AML-193 (cell line): ENCODE results near the gene CLNK.

Experiments
- DNase-seq, 2 experiments: peaks; one replicate each; lab custom pipeline; 2025; lab: John Stamatoyannopoulos, UW

The CLNK gene

DNA sequence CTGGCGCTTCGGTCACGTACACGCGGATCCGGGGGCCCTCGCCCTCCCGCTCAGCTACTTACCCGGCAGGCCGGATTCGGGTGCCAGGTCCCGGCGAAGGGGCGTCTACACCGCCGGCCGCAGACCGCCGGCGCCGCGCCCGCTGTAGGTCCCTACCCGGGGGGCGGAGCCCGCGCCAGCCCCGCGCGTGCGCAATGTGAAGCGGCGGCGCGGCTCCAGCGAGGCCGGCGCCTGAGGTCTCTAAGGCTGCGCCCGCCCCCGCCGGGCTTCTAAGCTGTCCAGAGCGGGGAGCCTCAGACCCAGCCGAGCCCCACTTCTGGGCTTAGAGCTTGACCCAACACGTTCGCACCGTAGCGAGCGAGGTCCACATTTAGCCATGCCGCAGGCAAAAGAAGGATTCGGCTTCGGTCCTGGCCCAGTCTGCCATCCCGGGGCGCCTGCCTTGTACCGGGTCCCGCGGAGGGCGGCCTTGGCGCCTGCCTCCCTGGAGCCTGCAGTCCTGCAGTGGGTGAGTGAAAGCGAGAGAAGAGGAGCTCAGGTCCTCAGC lies 227.2 kb downstream of the CLNK start, which contains the start of gene ZNF518B:
TSS of gene ZNF518B (minus strand) at position 172 of the 547 bp plus-strand sequence. CDS start 11,098 bp downstream, outside the sequence.
- no peak for DNase-seq

DNA sequence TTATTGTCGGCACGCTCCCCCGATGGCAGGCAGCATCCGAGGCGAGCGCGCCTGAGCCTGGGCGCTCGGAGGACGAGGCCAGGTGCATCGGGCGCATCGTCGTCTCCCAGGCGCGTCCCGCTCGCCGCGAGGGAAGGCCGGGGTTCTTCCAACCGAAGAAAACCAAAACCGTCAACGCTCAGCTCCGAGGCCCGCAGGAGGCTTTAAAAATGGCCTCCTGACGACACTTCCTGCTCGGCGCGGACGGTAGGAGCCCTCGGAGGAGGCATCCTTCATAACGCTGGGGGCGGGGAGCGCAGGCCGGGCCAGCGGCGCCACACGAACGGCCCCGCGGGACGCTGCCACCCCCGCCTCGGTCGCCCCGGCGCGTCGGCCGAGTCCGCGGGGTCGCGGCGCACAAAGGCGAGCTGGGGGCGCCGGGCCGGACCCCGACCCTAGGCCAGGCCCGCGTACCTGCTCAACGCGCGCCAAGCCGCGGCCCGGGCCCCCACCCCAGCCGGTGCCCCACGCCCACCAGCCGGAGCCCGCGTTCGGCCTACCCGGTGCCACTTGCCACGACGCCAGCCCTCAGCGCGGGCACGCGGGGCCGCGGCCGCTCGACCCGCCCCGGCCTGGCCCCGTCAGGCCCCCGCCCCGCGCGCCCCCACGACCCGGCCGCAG lies 227.8 kb downstream of the CLNK start:
- DNase-seq: no peak

DNA sequence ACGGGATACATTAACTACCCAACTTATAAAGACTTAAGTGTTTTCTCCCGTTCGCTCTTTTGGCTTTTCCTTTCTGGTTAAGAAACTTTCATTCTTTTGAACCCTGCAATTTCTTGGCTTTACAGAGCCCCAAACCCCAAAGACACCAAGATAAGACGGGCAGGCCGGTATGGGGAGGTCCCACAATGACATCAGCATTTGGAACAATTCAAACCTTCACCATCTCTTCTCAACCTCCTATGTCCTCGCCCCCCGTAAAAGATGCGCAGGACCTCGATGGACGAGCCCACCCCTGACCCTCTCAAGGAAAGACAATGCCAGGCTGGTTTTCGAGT lies 228.3 kb downstream of the CLNK start:
- no peak for DNase-seq

DNA sequence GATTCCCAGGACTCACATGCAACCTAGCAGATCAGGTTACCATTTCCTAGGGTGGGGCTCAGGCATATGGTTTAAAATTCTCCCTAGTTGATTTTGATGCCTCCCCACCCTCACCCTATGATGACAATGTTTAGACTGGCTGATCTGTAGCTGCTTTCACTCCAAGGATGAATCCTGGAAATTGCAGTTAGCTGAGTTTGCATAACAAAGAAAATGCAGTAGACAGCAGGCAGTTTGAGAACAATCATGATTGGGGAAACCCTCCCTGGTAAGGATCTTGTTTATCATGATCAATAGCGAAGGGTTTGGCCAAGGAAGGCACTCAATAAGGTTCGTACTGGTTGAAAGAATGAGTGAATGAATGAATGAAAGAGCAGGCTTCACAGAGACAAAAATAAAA lies 229.4 kb downstream of the CLNK start:
- DNase-seq: no peak

DNA sequence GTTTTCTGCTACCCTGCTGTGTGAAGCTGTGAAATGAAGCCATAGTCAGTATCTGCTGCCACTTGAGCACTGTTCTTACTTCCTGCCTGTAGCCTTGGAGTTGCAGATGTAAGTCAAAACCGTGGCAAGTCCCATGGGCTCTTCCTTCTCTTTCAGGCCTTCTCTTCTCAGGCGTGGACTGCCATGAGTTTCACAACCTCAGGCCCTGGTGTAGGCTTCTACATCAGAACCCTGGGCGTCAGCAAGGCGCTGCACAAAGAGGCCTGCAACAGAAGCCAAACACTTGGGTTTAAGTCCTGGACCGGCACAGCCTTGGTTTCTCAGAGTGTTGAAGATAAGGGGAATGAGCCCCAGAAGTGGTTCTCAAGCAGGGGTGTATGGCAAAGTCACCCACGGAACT lies 229.8 kb downstream of the CLNK start:
- no peak for DNase-seq

DNA sequence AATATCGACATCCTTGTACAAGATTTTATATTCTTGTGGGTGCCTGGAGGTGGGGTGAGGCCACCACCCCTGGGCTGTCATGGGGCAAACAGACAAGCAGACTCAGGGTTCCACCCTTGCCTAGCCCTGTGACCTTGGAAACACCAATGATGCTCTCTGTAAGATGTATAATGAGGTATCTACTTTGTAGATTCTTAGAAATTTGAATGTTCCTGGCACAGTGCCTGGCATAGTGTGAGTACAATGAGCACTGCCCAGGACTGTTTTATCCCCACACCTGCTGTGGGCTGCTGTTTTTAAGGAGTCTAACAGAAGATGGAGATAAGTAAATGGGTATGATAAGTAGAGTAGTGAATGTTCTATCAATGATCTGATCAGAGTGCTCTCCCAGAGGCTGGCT lies 230.4 kb downstream of the CLNK start:
- DNase-seq: no peak

DNA sequence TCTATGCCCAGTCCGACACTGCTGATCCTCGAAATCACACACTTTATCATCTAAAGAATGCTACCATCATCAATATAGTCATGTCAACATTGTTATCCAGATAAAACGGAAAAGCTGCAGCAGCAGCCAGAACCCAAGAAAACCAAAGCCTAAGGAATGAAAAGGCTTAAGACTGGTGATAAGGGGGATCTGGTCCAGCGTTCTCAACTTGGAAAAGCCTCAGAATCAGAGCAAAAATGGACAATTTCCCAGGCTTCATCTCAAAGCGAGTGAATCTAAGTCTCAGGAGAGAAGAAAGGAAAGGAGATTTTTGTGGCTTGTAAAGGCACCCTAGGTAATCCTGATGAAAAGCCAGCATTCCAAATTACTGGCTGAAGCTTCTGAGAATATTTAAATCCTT lies 235.6 kb downstream of the CLNK start:
- no peak for DNase-seq

DNA sequence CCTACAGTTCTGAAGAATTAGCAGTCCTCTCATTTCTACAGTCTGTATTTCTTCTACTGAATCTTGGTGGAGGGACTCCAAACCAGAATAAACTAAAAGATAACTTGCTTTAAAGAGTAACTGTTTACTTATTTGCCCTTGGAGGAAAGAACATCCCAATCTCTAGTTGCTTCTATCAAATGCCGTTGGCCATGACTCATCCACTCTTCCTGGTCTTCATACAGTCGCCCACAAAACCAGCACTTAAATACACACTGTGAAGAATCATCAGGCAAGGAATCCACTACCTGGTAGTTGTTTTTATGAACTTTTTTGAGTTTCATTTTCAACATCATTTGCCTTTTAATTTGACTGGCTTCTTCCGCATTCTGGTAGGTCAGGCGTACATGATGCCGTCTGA lies 241.6 kb downstream of the CLNK start:
- DNase-seq: no peak

DNA sequence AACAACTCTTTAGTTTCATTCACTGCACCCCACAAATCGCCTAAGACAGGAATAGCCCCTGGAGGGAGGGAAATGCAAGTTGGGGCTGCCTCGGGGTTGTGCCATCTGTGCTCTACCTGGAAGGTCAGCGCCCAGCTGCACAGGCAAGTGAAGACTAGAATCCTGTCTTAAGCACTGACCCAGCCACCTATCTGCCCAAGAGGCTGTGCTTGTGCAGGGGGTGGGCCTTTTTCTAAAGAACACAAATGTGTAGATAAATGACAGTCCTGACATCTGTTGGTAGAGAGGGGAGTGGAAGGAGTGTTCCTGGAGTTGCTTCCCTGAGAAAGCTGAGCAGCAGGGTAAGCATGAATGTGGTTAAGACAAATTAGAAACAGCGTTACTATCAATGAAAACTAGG lies 243.1 kb downstream of the CLNK start:
- no peak for DNase-seq

DNA sequence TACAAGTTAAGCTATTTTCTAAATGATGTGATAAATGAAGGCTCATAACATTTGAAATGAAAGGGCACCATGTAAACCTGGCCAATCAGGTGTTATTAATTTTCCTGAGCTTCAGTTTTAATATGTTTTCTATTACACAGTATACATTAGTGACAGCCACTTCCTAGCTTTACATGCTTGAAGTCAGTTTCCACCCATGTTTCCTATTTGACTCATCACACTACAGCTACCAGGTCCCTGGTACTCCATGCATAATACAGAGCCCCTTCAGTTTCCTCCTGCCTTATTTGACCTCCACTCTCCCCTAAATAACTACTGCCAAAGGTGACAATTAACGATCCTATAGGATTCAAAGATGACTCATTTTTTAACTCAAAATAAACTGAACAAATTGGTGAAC lies 245.6 kb downstream of the CLNK start:
- DNase-seq: no peak

DNA sequence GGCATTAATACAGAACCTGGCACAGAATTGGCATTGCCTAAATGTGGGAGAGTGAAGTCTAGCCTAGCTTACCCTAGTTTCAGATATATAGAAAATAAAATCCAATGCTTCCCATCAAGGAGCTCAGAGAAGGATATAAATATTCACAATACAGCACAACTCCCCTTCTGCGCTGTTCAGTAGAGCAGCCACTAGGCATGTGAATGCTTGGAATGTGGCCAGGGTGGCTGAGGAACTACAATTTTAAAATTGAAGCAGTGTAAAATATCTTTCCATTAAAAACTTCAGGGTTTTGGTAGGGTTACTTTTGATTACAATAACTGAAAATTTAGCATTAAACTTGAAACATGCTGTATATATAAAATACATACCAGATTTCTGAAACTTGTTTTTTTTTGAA lies 246.8 kb downstream of the CLNK start:
- no peak for DNase-seq
